MCF 10A (cell line): Measurements from ENCODE around the gene DCTN2. TPM values are rescaled to one million over a fixed set of nuclear protein-coding genes. Genes with fewer than 3 reads are reported as not detected.

Source experiments
- BruUV-seq: library from RNA; stranded (reverse); fragments of 400-500 nt; replicated peaks from 2 replicates; lab custom pipeline; 2021; lab: Mats Ljungman, UMichigan
- CTCF ChIA-PET: fragments of 300-600 bp; sonication (Branson Sonifier 250); formaldehyde crosslinking; extraction: SDS; loops from one replicate; lab custom pipeline; 2021; ENCODE audit warnings: antibody characterized with exemption, inconsistent platforms; lab: Yijun Ruan, JAX
- POLR2A ChIA-PET: fragments of 300-600, 350-650 bp; sonication (Branson Sonifier 250); formaldehyde crosslinking; extraction: SDS; loops from one replicate; lab custom pipeline; 2020; ENCODE audit warnings: antibody characterized with exemption, inconsistent platforms; lab: Yijun Ruan, JAX
- DNase-seq: peaks from one replicate; pipeline ENCODE4 v3.0.0-alpha.2; 2018; ENCODE audit not compliant: unreplicated experiment
- H3K27ac Mint-ChIP-seq: one replicate; pipeline ENCODE4 v1.8.0; 2022; ENCODE audit warnings: mild to moderate bottlenecking, low read depth, mixed read lengths; ENCODE audit not compliant: unreplicated experiment
- H3K27me3 Mint-ChIP-seq: one replicate; pipeline ENCODE4 v1.8.0; 2022; ENCODE audit warnings: mixed read lengths; ENCODE audit not compliant: insufficient read depth, unreplicated experiment
- H3K36me3 Mint-ChIP-seq: one replicate; pipeline ENCODE4 v1.8.0; 2022; ENCODE audit warnings: mild to moderate bottlenecking, moderate library complexity, mixed read lengths; ENCODE audit not compliant: insufficient read depth, unreplicated experiment
- H3K4me1 Mint-ChIP-seq: one replicate; pipeline ENCODE4 v1.8.0; 2022; ENCODE audit warnings: mixed read lengths; ENCODE audit not compliant: insufficient read depth, unreplicated experiment
- H3K4me3 Mint-ChIP-seq: one replicate; pipeline ENCODE4 v1.8.0; 2022; ENCODE audit warnings: mild to moderate bottlenecking, moderate library complexity, mixed read lengths; ENCODE audit not compliant: unreplicated experiment
- H3K9me3 Mint-ChIP-seq: one replicate; pipeline ENCODE4 v1.8.0; 2022; ENCODE audit warnings: mixed read lengths; ENCODE audit not compliant: unreplicated experiment
- intact Hi-C: fragments of 100-400 bp; cut with micrococcal nuclease; formaldehyde crosslinking; loops from 2 replicates; pipeline ENCODE4 v1.14.1; 2022
- total RNA-seq: library from RNA; stranded (reverse); gene quantifications from 2 replicates; pipeline ENCODE4 v1.2.3, GENCODE V29; 2022
- TF ChIP-seq, protein P1 (sequence below): fragments of 200-600 bp; IDR thresholded peaks from one replicate; pipeline ENCODE4 v1.8.0; 2022; ENCODE audit warnings: antibody characterized with exemption, mild to moderate bottlenecking; ENCODE audit not compliant: unreplicated experiment

The DCTN2 gene
- total RNA-seq, 1 experiment from 2014 or later = 149 TPM

DNA sequence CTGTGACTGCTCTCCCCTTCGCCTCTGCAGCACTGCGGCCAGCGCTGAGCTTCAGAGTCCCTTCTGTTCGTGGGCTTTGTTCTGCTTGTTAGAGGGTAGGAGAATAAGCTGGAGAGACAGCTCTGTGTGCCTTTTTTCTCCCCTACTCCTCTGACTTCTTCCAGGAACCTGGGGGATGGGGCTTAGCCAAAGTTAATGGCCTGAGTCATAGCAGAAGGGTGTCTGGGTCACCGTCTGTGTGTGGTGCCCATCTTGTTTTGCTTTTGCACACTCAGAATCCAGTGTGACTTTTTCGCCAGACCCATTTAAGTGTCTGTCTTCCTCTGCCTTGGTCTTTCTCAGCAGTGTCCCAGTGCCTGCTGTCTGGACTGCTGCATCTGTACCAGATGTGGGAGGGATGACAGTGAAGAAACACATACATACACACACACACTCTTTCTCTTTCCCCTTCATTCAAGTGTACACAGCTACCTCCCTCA is 5.9 kb upstream of the DCTN2 start:
- peaks cover 9% of the 10 kb centered on the region for H3K4me1 Mint-ChIP-seq
- BruUV-seq = no TSS peak
- intact Hi-C loops = no loop called here
- H3K36me3 Mint-ChIP-seq = no peaks in the 10 kb centered on the region
- DNase-seq = no peak
- CTCF ChIA-PET = interaction anchor here (0.6 kb wide), 1 partner anchor 207 kb away, joined by 3 read pairs; no protein-coding TSS in a partner anchor
- peaks cover 9% of the 10 kb centered on the region for H3K27me3 Mint-ChIP-seq
- no peaks in the 10 kb centered on the region for H3K9me3 Mint-ChIP-seq
- H3K27ac Mint-ChIP-seq = no peak overlapping the region
- POLR2A ChIA-PET = interaction anchor here (1.0 kb wide), 1 partner anchor 33 kb away, joined by 3 read pairs; no protein-coding TSS in a partner anchor
- TF ChIP-seq, protein P1, sequence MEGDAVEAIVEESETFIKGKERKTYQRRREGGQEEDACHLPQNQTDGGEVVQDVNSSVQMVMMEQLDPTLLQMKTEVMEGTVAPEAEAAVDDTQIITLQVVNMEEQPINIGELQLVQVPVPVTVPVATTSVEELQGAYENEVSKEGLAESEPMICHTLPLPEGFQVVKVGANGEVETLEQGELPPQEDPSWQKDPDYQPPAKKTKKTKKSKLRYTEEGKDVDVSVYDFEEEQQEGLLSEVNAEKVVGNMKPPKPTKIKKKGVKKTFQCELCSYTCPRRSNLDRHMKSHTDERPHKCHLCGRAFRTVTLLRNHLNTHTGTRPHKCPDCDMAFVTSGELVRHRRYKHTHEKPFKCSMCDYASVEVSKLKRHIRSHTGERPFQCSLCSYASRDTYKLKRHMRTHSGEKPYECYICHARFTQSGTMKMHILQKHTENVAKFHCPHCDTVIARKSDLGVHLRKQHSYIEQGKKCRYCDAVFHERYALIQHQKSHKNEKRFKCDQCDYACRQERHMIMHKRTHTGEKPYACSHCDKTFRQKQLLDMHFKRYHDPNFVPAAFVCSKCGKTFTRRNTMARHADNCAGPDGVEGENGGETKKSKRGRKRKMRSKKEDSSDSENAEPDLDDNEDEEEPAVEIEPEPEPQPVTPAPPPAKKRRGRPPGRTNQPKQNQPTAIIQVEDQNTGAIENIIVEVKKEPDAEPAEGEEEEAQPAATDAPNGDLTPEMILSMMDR = no peak
- no peak overlapping the region for H3K4me3 Mint-ChIP-seq

DNA sequence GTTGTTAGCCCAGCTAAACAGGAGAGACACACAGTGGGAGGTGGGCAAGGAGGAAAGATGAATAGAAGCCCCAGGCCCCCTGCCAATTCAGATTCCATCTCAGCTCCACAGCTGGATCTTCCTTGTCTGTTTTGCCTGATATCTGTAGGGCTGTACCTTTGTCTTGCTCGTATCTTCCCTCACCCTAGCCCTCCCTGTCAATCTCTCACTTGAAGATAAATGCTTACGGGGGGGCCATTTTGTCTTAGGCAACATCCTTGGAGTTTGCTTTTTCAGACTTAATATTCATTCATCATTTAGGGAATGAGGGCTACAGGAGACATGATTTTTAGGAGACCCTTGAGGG is 5.3 kb upstream of the DCTN2 start:
- BruUV-seq = no TSS peak
- no peak overlapping the region for H3K27ac Mint-ChIP-seq
- POLR2A ChIA-PET = no interaction called here
- peaks cover 12% of the 10 kb centered on the region for H3K4me1 Mint-ChIP-seq
- peaks cover 9% of the 10 kb centered on the region for H3K27me3 Mint-ChIP-seq
- DNase-seq = no peak
- TF ChIP-seq, protein P1 = no peak
- intact Hi-C loops = no loop called here
- H3K4me3 Mint-ChIP-seq = no peak overlapping the region
- CTCF ChIA-PET = no interaction called here
- H3K9me3 Mint-ChIP-seq = no peaks in the 10 kb centered on the region
- H3K36me3 Mint-ChIP-seq = no peaks in the 10 kb centered on the region

DNA sequence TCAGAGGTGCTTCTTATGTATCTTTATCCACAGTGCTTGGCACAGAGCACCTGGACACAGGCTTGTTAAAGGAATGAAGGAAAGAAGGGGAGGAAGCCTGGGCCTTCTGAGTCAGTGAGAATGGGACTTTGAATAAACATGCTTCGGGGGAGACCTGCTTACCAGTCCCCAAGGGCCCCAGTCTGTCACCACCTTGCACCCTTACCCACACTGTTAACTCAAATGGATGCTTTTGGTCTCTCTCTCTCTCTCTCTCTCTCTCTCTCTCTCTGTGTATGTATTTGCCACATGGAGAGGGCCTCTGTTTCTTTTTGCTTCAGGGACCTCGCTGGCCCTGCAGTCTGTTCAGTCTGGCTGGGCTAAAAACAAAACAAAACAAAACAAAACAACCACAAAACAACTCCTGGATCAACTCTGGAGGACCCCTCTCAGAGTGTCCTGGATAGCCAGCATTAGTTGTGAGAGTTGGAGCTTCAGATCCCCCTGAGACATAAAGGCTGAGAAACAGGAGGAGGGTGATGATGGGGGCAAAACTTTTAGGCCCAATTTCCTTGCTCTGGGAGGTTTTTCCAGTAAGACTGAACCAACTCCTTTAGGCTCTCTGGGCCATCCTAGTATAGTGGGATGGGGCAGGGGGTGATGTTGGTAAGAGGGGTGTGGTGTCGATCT is 4.8 kb upstream of the DCTN2 start:
- ChIA-PET CTCF (no interaction called here), POLR2A (no interaction called here)
- Mint-ChIP-seq H3K4me1 (peaks cover 15% of the 10 kb centered on the region), H3K9me3 (no peaks in the 10 kb centered on the region), H3K4me3 (no peak overlapping the region), H3K36me3 (no peaks in the 10 kb centered on the region), H3K27ac (no peak overlapping the region), H3K27me3 (peaks cover 9% of the 10 kb centered on the region)
- DNase-seq = no peak
- no TSS peak for BruUV-seq
- TF ChIP-seq, protein P1 = no peak
- intact Hi-C loops = no loop called here

DNA sequence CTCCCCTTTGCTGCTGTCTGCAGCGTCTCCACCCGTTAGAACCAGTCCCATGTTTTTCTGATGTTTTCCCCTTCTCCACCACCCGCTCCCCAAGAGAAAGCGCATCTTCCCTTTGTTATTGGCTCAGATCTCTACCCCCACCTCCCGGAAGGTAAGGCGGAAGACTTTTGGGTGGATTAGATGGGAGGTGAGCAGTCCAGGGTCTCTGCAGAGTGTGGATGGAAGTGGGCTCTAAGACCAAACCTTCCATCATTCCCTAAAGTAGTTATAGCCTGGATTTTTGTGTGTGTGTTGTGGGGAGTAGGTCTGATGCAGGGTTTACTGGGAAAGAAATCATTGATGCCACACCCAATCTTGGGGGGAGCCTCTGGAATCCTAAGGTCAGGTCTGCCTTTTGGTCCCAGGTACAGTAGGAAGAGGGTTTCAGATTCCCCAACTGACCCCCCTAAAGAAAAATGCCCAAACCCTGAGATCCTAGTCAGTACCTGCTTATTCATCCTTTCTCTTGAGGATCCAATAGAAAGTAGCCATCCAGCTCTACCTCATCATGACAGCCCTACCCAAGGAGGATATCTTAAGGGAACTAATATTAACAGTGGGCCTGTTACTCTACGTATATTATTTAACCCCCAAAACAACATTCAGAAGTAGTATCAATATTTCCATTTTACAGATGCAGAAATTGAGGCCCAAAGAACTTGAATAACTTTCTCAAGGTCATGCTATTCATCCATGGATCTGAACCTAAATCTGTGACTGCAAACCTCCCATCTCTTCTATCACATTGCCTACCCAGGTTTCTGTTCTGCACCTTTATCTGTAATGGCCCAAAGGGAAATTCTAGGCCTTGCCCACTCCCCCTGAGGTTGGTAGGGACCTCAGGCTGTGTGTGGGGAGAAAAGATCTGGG is 3.9 kb upstream of the DCTN2 start:
- no TSS peak for BruUV-seq
- ChIA-PET POLR2A (no interaction called here), CTCF (no interaction called here)
- Mint-ChIP-seq H3K27me3 (peaks cover 9% of the 10 kb centered on the region), H3K27ac (no peak overlapping the region), H3K36me3 (no peaks in the 10 kb centered on the region), H3K9me3 (no peaks in the 10 kb centered on the region), H3K4me1 (peaks cover 19% of the 10 kb centered on the region), H3K4me3 (no peak overlapping the region)
- no peak for DNase-seq
- TF ChIP-seq, protein P1 = no peak
- intact Hi-C loops = no loop called here
